GM12891 (cell line): ENCODE results near the gene SCML1. TPM values are rescaled to one million over a fixed set of nuclear protein-coding genes. Genes with fewer than 3 reads are reported as not detected.

Experiments used
- DNase-seq: peaks from one replicate; pipeline ENCODE4 v3.0.0; 2011; ENCODE audit warnings: low spot score; ENCODE audit not compliant: insufficient read length
- FAIRE-seq: peaks from 2 replicates; lab custom pipeline; 2011; peaks lifted over from hg19 to GRCh38; lab: Jason Lieb, UNC
- PAX5 ChIP-seq: IDR thresholded peaks from 2 replicates; pipeline ENCODE4 v1.6.1; 2011; ENCODE audit warnings: low read length, moderate library complexity, mild to moderate bottlenecking; ENCODE audit not compliant: insufficient read depth, severe bottlenecking
- POLR2A ChIP-seq: IDR thresholded peaks from 2 replicates; pipeline ENCODE4 v1.6.1; 2011; ENCODE audit warnings: low read depth, low read length, control low read depth
- POLR2AphosphoS5 ChIP-seq: IDR thresholded peaks from 2 replicates; pipeline ENCODE4 v1.6.1; 2011; ENCODE audit warnings: low read depth, low read length, control low read depth
- POU2F2 ChIP-seq: IDR thresholded peaks from 2 replicates; pipeline ENCODE4 v1.6.1; 2011; ENCODE audit warnings: low read depth, mild to moderate bottlenecking, control low read depth, low read length, moderate library complexity
- SPI1 ChIP-seq: IDR thresholded peaks from 2 replicates; pipeline ENCODE4 v1.6.1; 2011; ENCODE audit warnings: low read depth, low read length, control low read depth
- TAF1 ChIP-seq: IDR thresholded peaks from 2 replicates; pipeline ENCODE4 v1.6.1; 2011; ENCODE audit warnings: low read depth, low read length, control low read depth
- polyA plus RNA-seq: library from polyadenylated mRNA; unstranded; fragments of >200 nt; gene quantifications from one replicate; pipeline ENCODE4 v1.2.1, GENCODE V29; 2012; ENCODE audit warnings: low read depth, missing spikeins, inconsistent platforms; ENCODE audit not compliant: missing spikeins

The SCML1 gene, protein sequence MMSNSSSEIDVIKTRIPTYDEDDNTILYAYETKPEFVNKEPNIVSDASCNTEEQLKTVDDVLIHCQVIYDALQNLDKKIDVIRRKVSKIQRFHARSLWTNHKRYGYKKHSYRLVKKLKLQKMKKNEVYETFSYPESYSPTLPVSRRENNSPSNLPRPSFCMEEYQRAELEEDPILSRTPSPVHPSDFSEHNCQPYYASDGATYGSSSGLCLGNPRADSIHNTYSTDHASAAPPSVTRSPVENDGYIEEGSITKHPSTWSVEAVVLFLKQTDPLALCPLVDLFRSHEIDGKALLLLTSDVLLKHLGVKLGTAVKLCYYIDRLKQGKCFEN
- polyA plus RNA-seq = not detected

DNA sequence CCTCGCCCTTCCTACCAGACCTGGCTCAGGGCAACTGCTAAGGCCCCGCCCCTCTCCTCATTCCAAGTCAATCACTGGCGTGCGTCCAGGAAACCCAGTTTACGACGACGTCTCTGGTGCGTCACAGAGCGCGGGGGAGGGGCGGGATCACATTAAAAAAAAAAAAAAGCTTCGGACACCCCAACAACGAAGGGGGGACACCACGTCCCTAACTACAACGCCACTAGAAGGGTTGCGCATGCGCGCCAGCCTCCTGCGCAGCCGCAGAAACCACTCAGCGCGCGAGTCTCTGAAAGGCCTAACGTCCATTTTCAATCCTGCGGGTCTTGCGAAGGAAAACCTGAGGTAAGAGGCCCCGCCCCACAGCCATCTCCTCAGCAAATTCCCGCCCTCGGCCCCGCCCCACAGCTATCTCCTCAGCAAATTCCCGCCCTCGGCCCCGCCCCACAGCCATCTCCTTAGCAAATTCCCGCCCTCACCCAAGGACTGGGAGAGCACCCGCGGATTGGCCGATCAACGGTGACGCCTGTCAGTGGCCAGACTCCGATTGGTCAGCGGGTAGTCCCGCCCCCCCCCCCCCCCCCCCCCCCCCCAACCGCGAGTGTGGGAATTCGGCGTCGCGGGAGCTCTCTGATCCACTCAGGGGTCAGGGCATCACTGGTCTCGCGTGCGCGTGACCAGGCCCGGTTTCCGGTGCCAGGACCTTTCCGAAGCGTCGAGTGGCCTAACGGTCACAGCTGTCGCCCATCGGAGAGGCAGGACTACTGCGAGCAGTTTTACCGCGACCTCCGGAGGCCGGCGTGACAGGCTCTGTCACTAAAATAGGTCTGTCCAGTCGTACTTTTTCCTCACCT, at the start of gene SCML1:
Gene SCML1, plus strand, starts transcription at position 638 of the 854 bp plus-strand sequence. CDS start 6,694 bp downstream, outside the sequence.
- no peak for FAIRE-seq
- TF ChIP-seq PAX5 (no peak), POLR2A (no peak), POLR2AphosphoS5 (no peak), POU2F2 (no peak), SPI1 (no peak), TAF1 (no peak)
- DNase-seq = no peak

DNA sequence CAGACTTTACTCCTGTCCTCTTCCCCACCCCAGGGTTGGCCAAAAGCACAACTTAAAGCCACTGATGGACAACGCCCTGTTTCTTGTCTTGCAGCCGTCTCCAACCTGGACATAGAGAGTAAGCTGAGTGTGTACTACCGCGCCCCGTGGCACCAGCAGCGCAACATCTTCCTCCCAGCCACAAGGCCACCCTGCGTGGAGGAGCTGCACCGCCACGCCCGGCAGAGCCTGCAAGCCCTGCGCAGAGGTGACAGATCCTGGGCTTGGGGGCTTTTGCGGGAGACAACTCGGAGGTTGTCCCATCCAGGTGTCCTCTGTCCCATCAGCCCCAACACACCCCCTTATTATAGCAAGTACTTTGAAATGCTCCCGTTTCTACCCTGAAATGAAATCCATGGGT, 49.6 kb upstream of the SCML1 start:
- DNase-seq (no peak), FAIRE-seq (no peak)
- TF ChIP-seq TAF1 (no peak), SPI1 (no peak)

DNA sequence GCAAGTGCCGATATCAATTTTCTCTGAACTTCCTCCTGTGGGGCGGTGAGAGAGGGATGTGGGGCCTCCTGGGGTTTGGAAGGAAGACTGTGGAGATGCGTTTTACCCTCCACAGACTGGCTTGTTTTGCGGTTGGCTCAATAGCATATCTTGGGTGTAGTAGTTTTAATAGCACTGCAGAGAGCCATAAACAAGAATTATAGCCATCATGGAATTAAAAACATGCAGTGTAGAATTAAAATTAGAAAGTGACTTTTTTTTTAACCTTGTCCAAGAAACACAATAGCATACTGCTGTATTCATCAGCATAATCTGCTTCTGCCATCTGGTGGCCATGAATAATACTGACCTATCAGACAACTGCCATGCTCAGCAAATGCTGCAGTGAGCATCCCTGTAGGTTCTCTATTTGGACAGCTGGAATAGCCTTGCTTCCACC, 47.3 kb upstream of the SCML1 start:
- no peak for DNase-seq
- TF ChIP-seq SPI1 (no peak), POU2F2 (no peak), TAF1 (no peak), POLR2A (no peak), POLR2AphosphoS5 (no peak)
- peak; percentile 85 for FAIRE-seq

DNA sequence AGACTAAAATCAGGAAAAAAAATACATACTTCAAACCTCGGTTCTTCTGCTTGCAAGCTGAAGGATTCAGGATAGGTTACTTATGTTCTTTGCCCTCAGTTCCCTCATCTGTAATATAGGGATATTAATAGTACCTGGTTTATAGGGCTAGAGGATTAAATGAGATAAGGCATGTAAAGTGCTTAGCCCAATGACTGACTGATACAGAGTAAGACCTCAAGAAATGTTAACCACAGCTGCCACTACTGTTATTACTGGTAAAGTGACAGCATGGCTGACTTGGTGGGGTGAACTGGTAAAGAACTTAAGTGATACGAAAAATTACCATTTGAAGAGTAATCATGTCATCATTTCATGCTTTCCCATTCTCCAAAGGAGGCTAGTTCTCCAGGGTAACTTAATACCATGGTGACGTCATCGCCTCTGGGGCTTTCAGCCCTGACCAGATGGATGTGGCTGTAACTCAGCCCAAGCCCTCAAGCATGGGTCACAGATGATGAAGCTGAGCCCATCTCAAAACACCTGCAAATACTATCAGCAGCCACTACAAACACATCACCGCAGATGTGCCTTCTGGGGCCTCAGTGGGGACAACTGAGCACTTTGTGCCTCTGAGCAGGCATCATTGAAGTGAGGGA, 44.5 kb upstream of the SCML1 start:
- no peak for TF ChIP-seq POLR2AphosphoS5
- no peak for TF ChIP-seq PAX5
- no peak for TF ChIP-seq SPI1
- TF ChIP-seq POLR2A = no peak
- no peak for TF ChIP-seq POU2F2
- no peak for TF ChIP-seq TAF1
- FAIRE-seq (no peak), DNase-seq (no peak)

DNA sequence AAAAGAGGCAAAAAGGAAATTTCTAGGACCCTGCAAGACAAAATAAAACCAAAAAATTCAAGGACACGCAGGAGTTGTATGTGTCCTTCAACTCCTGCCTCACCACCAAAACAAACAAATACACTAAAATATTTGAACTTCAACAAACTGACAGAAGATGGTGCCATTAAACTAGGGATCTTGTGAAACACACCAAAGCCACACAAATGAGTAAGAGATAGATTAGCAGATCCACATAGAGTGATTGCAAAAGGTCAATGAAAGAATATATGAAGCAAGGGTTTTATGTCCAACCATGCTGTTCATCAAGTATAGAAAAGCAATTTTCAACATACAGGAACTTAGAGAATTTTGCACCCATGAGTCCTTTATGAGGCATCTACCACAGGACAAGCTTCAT, 40.1 kb upstream of the SCML1 start:
- DNase-seq (no peak), FAIRE-seq (no peak)
- TF ChIP-seq PAX5 (no peak), POLR2A (no peak), POU2F2 (no peak), TAF1 (no peak), POLR2AphosphoS5 (no peak), SPI1 (no peak)

DNA sequence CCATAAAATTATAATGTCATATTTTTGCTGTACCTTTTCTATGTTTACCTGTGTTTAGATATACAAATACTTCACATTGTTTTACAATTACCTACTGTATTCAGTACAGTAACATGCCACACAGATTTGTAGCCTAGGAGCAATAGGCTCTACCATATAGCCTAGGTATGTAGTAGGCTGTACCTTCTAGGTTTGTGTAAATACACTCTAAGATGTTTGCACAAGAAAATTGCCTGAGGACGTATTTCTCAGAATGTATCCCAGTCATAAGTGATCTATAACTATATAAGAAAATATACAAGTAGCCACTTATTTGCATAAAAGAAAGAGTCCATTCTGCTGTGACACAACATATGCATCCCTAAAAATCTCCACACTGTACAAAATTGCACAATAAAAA, 36.3 kb upstream of the SCML1 start:
- FAIRE-seq (no peak), DNase-seq (no peak)
- TF ChIP-seq TAF1 (no peak), POLR2A (no peak), POU2F2 (no peak), PAX5 (no peak), POLR2AphosphoS5 (no peak), SPI1 (no peak)

DNA sequence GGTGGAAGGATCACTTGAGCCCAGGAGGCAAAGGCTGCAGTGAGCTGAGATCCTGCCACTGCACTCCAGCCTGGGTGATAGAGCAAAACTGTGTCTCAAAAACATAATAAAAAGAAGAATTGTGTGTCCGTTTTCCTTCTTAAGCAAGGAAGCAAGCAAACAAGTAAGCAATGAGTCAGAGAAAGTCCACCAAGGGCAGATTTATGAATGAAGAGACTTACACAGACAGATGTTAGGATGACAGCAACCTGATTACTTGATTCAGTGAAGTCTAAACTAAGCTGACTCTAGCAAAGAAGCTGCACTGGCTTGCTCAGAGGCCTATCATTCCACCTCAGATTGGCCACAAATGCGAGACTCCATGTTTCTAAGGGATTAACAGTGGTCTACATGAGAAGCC, 34.1 kb upstream of the SCML1 start:
- FAIRE-seq = no peak

DNA sequence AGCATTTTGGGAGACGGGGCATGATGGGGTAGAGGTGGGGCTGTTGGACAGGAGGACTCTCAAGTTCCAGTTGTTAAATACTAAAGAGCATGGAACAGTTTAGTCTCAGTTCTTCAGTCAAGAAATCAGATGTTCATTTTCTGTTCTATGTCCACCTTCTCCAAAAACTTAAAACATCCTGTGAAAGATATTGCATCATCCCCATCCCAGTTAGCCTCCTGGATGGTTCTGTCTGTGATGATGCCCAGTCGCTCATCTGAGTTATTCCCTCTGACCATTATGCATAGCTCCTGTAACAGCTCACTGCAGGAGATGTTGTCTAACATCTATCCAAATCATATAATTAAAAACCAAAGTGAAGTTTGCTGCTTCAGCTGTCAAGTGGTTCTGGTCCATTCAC, 32.1 kb upstream of the SCML1 start:
- FAIRE-seq (no peak), DNase-seq (no peak)
- TF ChIP-seq SPI1 (no peak), POLR2AphosphoS5 (no peak), POU2F2 (no peak), PAX5 (no peak)

More for the DNA sequence above, 34.1 kb upstream of the SCML1 start:
- TF ChIP-seq POLR2AphosphoS5 (no peak), PAX5 (no peak), POLR2A (no peak), SPI1 (no peak), POU2F2 (no peak), TAF1 (no peak)
- no peak for DNase-seq

DNA sequence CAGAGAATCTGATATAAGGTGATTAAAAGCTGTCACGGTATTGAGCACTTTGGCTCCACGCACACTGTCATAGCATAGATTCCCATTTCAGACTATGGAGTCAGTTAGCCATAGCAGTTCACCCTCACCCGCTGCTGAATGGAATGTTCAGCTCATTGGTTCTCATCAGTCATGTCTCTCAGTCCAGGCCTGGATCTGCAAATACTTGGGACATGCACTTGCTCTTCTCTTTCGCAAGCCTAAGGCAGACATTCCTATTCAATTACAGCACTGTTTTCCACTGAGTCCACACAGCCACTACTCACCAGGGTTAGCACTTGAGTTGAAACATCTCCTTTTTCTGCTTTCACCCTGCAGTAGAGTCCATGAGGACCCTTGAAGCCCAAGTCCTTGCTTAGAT, 30.6 kb upstream of the SCML1 start:
- TF ChIP-seq POLR2AphosphoS5 = no peak
- no peak for DNase-seq
- FAIRE-seq = no peak
